PC-3 (cell line): ENCODE data around the gene FTHL17. TPM values are rescaled to one million over a fixed set of nuclear protein-coding genes. Genes with fewer than 3 reads are reported as not detected.

Experiments
- ATAC-seq: fragments of 200-7000 bp; cut with Tn5 transposase; 2 replicates; pipeline ENCODE4 v1.9.1; 2020; ENCODE audit warnings: mild to moderate bottlenecking, moderate library complexity
- BruUV-seq: library from RNA; stranded (reverse); fragments of 400-500 nt; replicated peaks from 2 replicates; lab custom pipeline; 2021; lab: Mats Ljungman, UMichigan
- CTCF ChIA-PET: fragments of 300-600 bp; sonication (Branson Sonifier 250); formaldehyde crosslinking; loops from one replicate; lab custom pipeline; 2022; ENCODE audit warnings: antibody characterized with exemption; lab: Charles Lee
- POLR2A ChIA-PET: fragments of 300-600 bp; sonication (Branson Sonifier 250); formaldehyde crosslinking; loops from one replicate; lab custom pipeline; 2022; ENCODE audit warnings: antibody characterized with exemption; ENCODE audit not compliant: unreplicated experiment; lab: Charles Lee
- DNase-seq: peaks from one replicate; pipeline ENCODE4 v3.0.0-alpha.2; 2015
- H2AFZ ChIP-seq: fragments of 300-600 bp; sonication (generic); 2 replicates; pipeline ENCODE4 v1.6.0; 2016; ENCODE audit warnings: antibody characterized with exemption, low read length
- H3F3A ChIP-seq: fragments of 300-600 bp; sonication (generic); one replicate; pipeline ENCODE4 v1.6.0; 2017; ENCODE audit warnings: antibody characterized with exemption, low read length, control low read depth, mild to moderate bottlenecking; ENCODE audit not compliant: unreplicated experiment
- H3K27ac ChIP-seq: fragments of 300-600 bp; sonication (generic); 2 replicates; pipeline ENCODE4 v1.5.1; 2016; ENCODE audit warnings: mild to moderate bottlenecking, low read length
- H3K27me3 ChIP-seq: fragments of 300-600 bp; sonication (generic); 2 replicates; pipeline ENCODE4 v1.6.1; 2016; ENCODE audit warnings: low read length, mixed read lengths
- H3K36me3 ChIP-seq: fragments of 300-600 bp; sonication (generic); 2 replicates; pipeline ENCODE4 v1.6.1; 2016; ENCODE audit warnings: low read depth, mixed run types, low read length, mixed read lengths
- H3K4me1 ChIP-seq: fragments of 300-600 bp; sonication (generic); 2 replicates; pipeline ENCODE4 v1.5.1; 2016; ENCODE audit warnings: low read length; ENCODE audit not compliant: insufficient read depth
- H3K4me2 ChIP-seq: fragments of 300-600 bp; sonication (generic); 2 replicates; pipeline ENCODE4 v1.6.0; 2016; ENCODE audit warnings: low read length
- H3K4me3 ChIP-seq: fragments of 300-600 bp; sonication (generic); 2 replicates; pipeline ENCODE4 v1.5.1; 2016; ENCODE audit warnings: mild to moderate bottlenecking, low read length, mixed read lengths
- H3K79me2 ChIP-seq: fragments of 300-600 bp; sonication (generic); 2 replicates; pipeline ENCODE4 v1.6.1; 2017; ENCODE audit warnings: low read length, mixed read lengths
- H3K9ac ChIP-seq: fragments of 300-600 bp; sonication (generic); 2 replicates; pipeline ENCODE4 v1.6.0; 2016; ENCODE audit warnings: mild to moderate bottlenecking, low read length
- H3K9me2 ChIP-seq: fragments of 300-600 bp; sonication (generic); replicated peaks from 2 replicates; pipeline ENCODE4 v1.6.1; 2016; ENCODE audit warnings: mixed run types, low read length, mixed read lengths
- H3K9me3 ChIP-seq: fragments of 300-600 bp; sonication (generic); 2 replicates; pipeline ENCODE4 v1.6.1; 2016; ENCODE audit warnings: low read length, mixed read lengths
- H4K20me1 ChIP-seq: fragments of 300-600 bp; sonication (generic); 2 replicates; pipeline ENCODE4 v1.6.1; 2016; ENCODE audit warnings: low read length, mixed read lengths
- CTCF ChIP-seq: fragments of 300-600 bp; sonication (generic); conservative IDR thresholded peaks from 2 replicates; pipeline ENCODE4 v1.5.1; 2017; ENCODE audit warnings: antibody characterized with exemption, low read depth, mild to moderate bottlenecking, low read length
- EZH2 ChIP-seq: fragments of 300-600 bp; sonication (generic); IDR thresholded peaks from one replicate; pipeline ENCODE4 v1.6.1; 2017; ENCODE audit warnings: antibody characterized with exemption, mild to moderate bottlenecking, low read length; ENCODE audit not compliant: unreplicated experiment
- EZH2phosphoT487 ChIP-seq: fragments of 300-600 bp; sonication (generic); IDR thresholded peaks from 2 replicates; pipeline ENCODE4 v1.6.1; 2018; ENCODE audit warnings: mild to moderate bottlenecking, antibody characterized with exemption, low read length, borderline replicate concordance
- intact Hi-C: fragments of 100-400 bp; cut with micrococcal nuclease; formaldehyde crosslinking; loops from 2 replicates; pipeline ENCODE4 v1.9.0; 2023
- total RNA-seq: library from RNA; depleted of rRNA; stranded (reverse); fragments of >200 nt; gene quantifications from 2 replicates; pipeline ENCODE4 v1.2.3, GENCODE V29; 2014

The FTHL17 gene
- total RNA-seq, 1 experiment from 2014 or later = not detected

GRCh38 chrX:31063114-31063513 lies 8.7 kb downstream of the FTHL17 start:
- TF ChIP-seq EZH2 (no peak), CTCF (no peak), EZH2phosphoT487 (no peak)
- H3K4me2 ChIP-seq = no peak overlapping the region
- no peaks in the 10 kb centered on the region for H4K20me1 ChIP-seq
- intact Hi-C loops = no loop called here
- ChIA-PET POLR2A (no interaction called here), CTCF (no interaction called here)
- no peak overlapping the region for H2AFZ ChIP-seq
- H3K4me3 ChIP-seq = no peak overlapping the region
- no TSS peak for BruUV-seq
- no peaks in the 10 kb centered on the region for H3K36me3 ChIP-seq
- H3K9me3 ChIP-seq = no peaks in the 10 kb centered on the region
- no peaks in the 10 kb centered on the region for H3F3A ChIP-seq
- no peak overlapping the region for H3K9ac ChIP-seq
- no peaks in the 10 kb centered on the region for H3K79me2 ChIP-seq
- H3K4me1 ChIP-seq = no peaks in the 10 kb centered on the region
- no peaks in the 10 kb centered on the region for H3K27me3 ChIP-seq
- no peaks in the 10 kb centered on the region for H3K9me2 ChIP-seq
- ATAC-seq = no peak
- DNase-seq = no peak
- no peak overlapping the region for H3K27ac ChIP-seq

- POLR2A ChIA-PET = no interaction called here
- DNase-seq (no peak), ATAC-seq (no peak)
- H2AFZ ChIP-seq = no peak overlapping the region
- no peaks in the 10 kb centered on the region for H3K36me3 ChIP-seq
- no peaks in the 10 kb centered on the region for H3K4me1 ChIP-seq
- intact Hi-C loops = no loop called here
- H3K4me2 ChIP-seq = no peak overlapping the region
- no peak for TF ChIP-seq EZH2
- TF ChIP-seq EZH2phosphoT487 = no peak
- TF ChIP-seq CTCF = no peak
- BruUV-seq = no TSS peak
- no peaks in the 10 kb centered on the region for H4K20me1 ChIP-seq
- H3K79me2 ChIP-seq = no peaks in the 10 kb centered on the region
- no peaks in the 10 kb centered on the region for H3F3A ChIP-seq
- no peaks in the 10 kb centered on the region for H3K9me3 ChIP-seq
- no peaks in the 10 kb centered on the region for H3K9me2 ChIP-seq
- H3K4me3 ChIP-seq = no peak overlapping the region
- H3K9ac ChIP-seq = no peak overlapping the region
- no peaks in the 10 kb centered on the region for H3K27me3 ChIP-seq
- CTCF ChIA-PET = no interaction called here
- H3K27ac ChIP-seq = no peak overlapping the region
Observed at GRCh38 chrX:31061091-31061490, 10.8 kb downstream of the FTHL17 start.

GRCh38 chrX:31060016-31060415 lies 11.8 kb downstream of the FTHL17 start:
- no peaks in the 10 kb centered on the region for H3K9me3 ChIP-seq
- ChIA-PET CTCF (no interaction called here), POLR2A (no interaction called here)
- intact Hi-C loops = no loop called here
- BruUV-seq = no TSS peak
- no peak overlapping the region for H3K4me2 ChIP-seq
- no peaks in the 10 kb centered on the region for H4K20me1 ChIP-seq
- ATAC-seq (no peak), DNase-seq (no peak)
- no peaks in the 10 kb centered on the region for H3K4me1 ChIP-seq
- H3F3A ChIP-seq = no peaks in the 10 kb centered on the region
- no peaks in the 10 kb centered on the region for H3K36me3 ChIP-seq
- TF ChIP-seq EZH2phosphoT487 (no peak), EZH2 (no peak)
- H2AFZ ChIP-seq = no peak overlapping the region
- no peak overlapping the region for H3K4me3 ChIP-seq
- no peak overlapping the region for H3K27ac ChIP-seq
- no peaks in the 10 kb centered on the region for H3K27me3 ChIP-seq
- H3K79me2 ChIP-seq = no peaks in the 10 kb centered on the region
- H3K9ac ChIP-seq = no peak overlapping the region
- H3K9me2 ChIP-seq = no peaks in the 10 kb centered on the region
